IMR-90 (cell line): Measurements from ENCODE around the gene RERE. TPM values are rescaled to one million over a fixed set of nuclear protein-coding genes. Genes with fewer than 3 reads are reported as not detected.

Source experiments
- ATAC-seq: fragments of 200-7000 bp; cut with Tn5 transposase; 2 replicates; pipeline ENCODE4 v1.9.1; 2020; ENCODE audit warnings: low read depth, mild to moderate bottlenecking, moderate library complexity
- BruUV-seq: library from RNA; stranded (reverse); fragments of 400-500 nt; replicated peaks from 2 replicates; lab custom pipeline; 2021; lab: Mats Ljungman, UMichigan
- CTCF ChIA-PET: fragments of 300-600 bp; formaldehyde crosslinking; extraction: SDS; loops from one replicate; lab custom pipeline; 2021; ENCODE audit warnings: antibody characterized with exemption; lab: Yijun Ruan, JAX
- POLR2A ChIA-PET: fragments of 300-600 bp; sonication (Branson Sonifier 250); formaldehyde crosslinking; loops from one replicate; lab custom pipeline; 2022; ENCODE audit warnings: antibody characterized with exemption; ENCODE audit not compliant: unreplicated experiment; lab: Charles Lee
- DNase-seq: peaks from one replicate; pipeline ENCODE4 v3.0.0; 2013
- H2AFZ ChIP-seq: replicated peaks from 2 replicates; pipeline ENCODE3; 2013; ENCODE audit warnings: low read length, mild to moderate bottlenecking; ENCODE audit not compliant: poor library complexity
- H2AK5ac ChIP-seq: 2 replicates; pipeline ENCODE4 v1.6.1; 2013; ENCODE audit warnings: low read depth, low read length, inconsistent platforms
- H2AK9ac ChIP-seq: replicated peaks from 2 replicates; pipeline ENCODE3; 2013; ENCODE audit warnings: mild to moderate bottlenecking, low read depth, low read length, moderate library complexity; ENCODE audit not compliant: poor library complexity
- H2BK120ac ChIP-seq: 2 replicates; pipeline ENCODE4 v1.6.1; 2013; ENCODE audit warnings: low read depth, low read length, inconsistent platforms
- H2BK15ac ChIP-seq: 3 replicates; pipeline ENCODE4 v1.6.1; 2013; ENCODE audit warnings: low read depth, low read length, inconsistent platforms
- H2BK20ac ChIP-seq: 2 replicates; pipeline ENCODE4 v1.6.1; 2013; ENCODE audit warnings: low read depth, mild to moderate bottlenecking, inconsistent platforms, low read length, moderate library complexity
- H2BK5ac ChIP-seq: 2 replicates; pipeline ENCODE4 v1.6.1; 2013; ENCODE audit warnings: mild to moderate bottlenecking, low read depth, low read length, inconsistent platforms; ENCODE audit not compliant: poor library complexity, severe bottlenecking
- H3K14ac ChIP-seq: replicated peaks from 2 replicates; pipeline ENCODE4 v1.6.1; 2013; ENCODE audit warnings: low read depth, low read length, inconsistent platforms
- H3K18ac ChIP-seq: 2 replicates; pipeline ENCODE4 v1.6.1; 2013; ENCODE audit warnings: low read depth, low read length, control low read depth
- H3K23ac ChIP-seq: 2 replicates; pipeline ENCODE4 v1.6.1; 2013; ENCODE audit warnings: low read depth, low read length, inconsistent platforms
- H3K27ac ChIP-seq: 2 replicates; pipeline ENCODE4 v1.5.1; 2013; ENCODE audit warnings: mild to moderate bottlenecking, control low read depth, low read length; ENCODE audit not compliant: insufficient read depth
- H3K27me3 ChIP-seq: 2 replicates; pipeline ENCODE4 v1.6.1; 2013; ENCODE audit warnings: low read length; ENCODE audit not compliant: control insufficient read depth, insufficient read depth
- H3K36me3 ChIP-seq: 2 replicates; pipeline ENCODE4 v1.6.1; 2013; ENCODE audit warnings: low read length, mixed read lengths; ENCODE audit not compliant: control insufficient read depth, insufficient read depth
- H3K4ac ChIP-seq: 2 replicates; pipeline ENCODE4 v1.6.1; 2013; ENCODE audit warnings: low read depth, low read length, inconsistent platforms
- H3K4me1 ChIP-seq: 2 replicates; pipeline ENCODE4 v1.6.1; 2013; ENCODE audit warnings: low read length, mixed read lengths; ENCODE audit not compliant: control insufficient read depth, insufficient read depth
- H3K4me2 ChIP-seq: 2 replicates; pipeline ENCODE4 v1.6.1; 2013; ENCODE audit warnings: low read depth, mild to moderate bottlenecking, control low read depth, low read length, moderate library complexity
- H3K4me3 ChIP-seq: 2 replicates; pipeline ENCODE4 v1.5.1; 2013; ENCODE audit warnings: low read depth, mild to moderate bottlenecking, control low read depth, low read length, moderate library complexity; ENCODE audit not compliant: insufficient read depth
- H3K56ac ChIP-seq: 2 replicates; pipeline ENCODE4 v1.6.1; 2013; ENCODE audit warnings: low read length, inconsistent platforms; ENCODE audit not compliant: insufficient read depth; ENCODE audit errors: extremely low read depth
- H3K79me1 ChIP-seq, 2 experiments: 2 replicates each; pipeline ENCODE4 v1.6.1; 2013; ENCODE audit warnings: low read length in 2 of 2, inconsistent platforms in 1 of 2, low read depth in 1 of 2
- H3K9ac ChIP-seq: 2 replicates; pipeline ENCODE4 v1.6.1; 2013; ENCODE audit warnings: low read depth, low read length, control low read depth
- H3K9me1 ChIP-seq: 2 replicates; pipeline ENCODE4 v1.6.1; 2013; ENCODE audit warnings: low read length, inconsistent platforms; ENCODE audit not compliant: insufficient read depth
- H3K9me3 ChIP-seq: 2 replicates; pipeline ENCODE4 v1.6.1; 2013; ENCODE audit warnings: low read length; ENCODE audit not compliant: control insufficient read depth, insufficient read depth
- H4K20me1 ChIP-seq: 2 replicates; pipeline ENCODE4 v1.6.1; 2013; ENCODE audit warnings: low read length, inconsistent platforms; ENCODE audit not compliant: insufficient read depth
- H4K5ac ChIP-seq: 2 replicates; pipeline ENCODE4 v1.6.1; 2013; ENCODE audit warnings: mild to moderate bottlenecking, low read depth, low read length, control low read depth
- H4K8ac ChIP-seq, 2 experiments: 2 replicates each; pipeline ENCODE4 v1.6.1; 2013; ENCODE audit warnings: low read depth in 2 of 2, low read length in 2 of 2, control low read depth in 1 of 2, inconsistent platforms in 1 of 2
- H4K91ac ChIP-seq: 2 replicates; pipeline ENCODE4 v1.6.1; 2013; ENCODE audit warnings: low read depth, low read length, inconsistent platforms; ENCODE audit not compliant: insufficient read depth
- BHLHE40 ChIP-seq: fragments of 150-350 bp; IDR thresholded peaks from 2 replicates; pipeline ENCODE4 v1.6.1; 2016; ENCODE audit warnings: mild to moderate bottlenecking, low read depth, low read length
- CEBPB ChIP-seq: IDR thresholded peaks from 2 replicates; pipeline ENCODE4 v1.6.1; 2012; ENCODE audit warnings: low read depth, low read length, improper control_type of control experiment
- CHD1 ChIP-seq: IDR thresholded peaks from 2 replicates; pipeline ENCODE4 v1.6.1; 2012; ENCODE audit warnings: low read depth, low read length, improper control_type of control experiment
- FOS ChIP-seq: fragments of 150-350 bp; IDR thresholded peaks from 2 replicates; pipeline ENCODE4 v1.6.1; 2016; ENCODE audit warnings: low read depth, low read length
- MAFK ChIP-seq: IDR thresholded peaks from 2 replicates; pipeline ENCODE4 v1.6.1; 2012; ENCODE audit warnings: low read depth, low read length, improper control_type of control experiment
- MAZ ChIP-seq: IDR thresholded peaks from 2 replicates; pipeline ENCODE4 v1.6.1; 2012; ENCODE audit warnings: low read depth, mild to moderate bottlenecking, low read length, improper control_type of control experiment, moderate library complexity, borderline replicate concordance
- MXI1 ChIP-seq: IDR thresholded peaks from 2 replicates; pipeline ENCODE4 v1.6.1; 2012; ENCODE audit warnings: low read depth, mild to moderate bottlenecking, low read length, moderate library complexity, borderline replicate concordance
- NFE2L2 ChIP-seq: fragments of 150-350 bp; IDR thresholded peaks from 2 replicates; pipeline ENCODE4 v1.6.1; 2016; ENCODE audit warnings: low read depth, mild to moderate bottlenecking, low read length
- POLR2A ChIP-seq: IDR thresholded peaks from 2 replicates; pipeline ENCODE4 v1.6.1; 2012; ENCODE audit warnings: mild to moderate bottlenecking, low read depth, low read length
- RAD21 ChIP-seq: IDR thresholded peaks from 2 replicates; pipeline ENCODE4 v1.6.1; 2012; ENCODE audit warnings: low read length, improper control_type of control experiment
- RCOR1 ChIP-seq: IDR thresholded peaks from 2 replicates; pipeline ENCODE4 v1.6.1; 2012; ENCODE audit warnings: mild to moderate bottlenecking, low read length, improper control_type of control experiment; ENCODE audit not compliant: insufficient replicate concordance
- RFX5 ChIP-seq: IDR thresholded peaks from 2 replicates; pipeline ENCODE4 v1.8.0; 2012; ENCODE audit warnings: low read depth, mild to moderate bottlenecking, low read length, moderate library complexity
- SMC3 ChIP-seq: fragments of 150-350 bp; IDR thresholded peaks from 2 replicates; pipeline ENCODE4 v1.6.1; 2016; ENCODE audit warnings: low read depth, mild to moderate bottlenecking, antibody characterized with exemption, low read length, moderate library complexity
- WGBS, 2 experiments: methylation state at CpG; one replicate each; pipeline versions ENCODE4 v1.1.5 to v1.1.7; 2013; ENCODE audit warnings: missing lambda C conversion rate in 2 of 2; ENCODE audit not compliant: insufficient read length in 1 of 2; ENCODE audit errors: extremely low coverage in 2 of 2; 5-methylcytosine and 5-hydroxymethylcytosine counted together
- dilution Hi-C: fragments of 300-500 bp; cut with HindIII; formaldehyde crosslinking; loops from one replicate; pipeline ENCODE4 v1.14.3; 2018; ENCODE audit warnings: low sequenced_read_pairs; ENCODE audit not compliant: unreplicated experiment
- in situ Hi-C: fragments of 300-500 bp; cut with MboI; formaldehyde crosslinking; loops from 3 replicates; pipeline ENCODE4 v1.14.3; 2019; ENCODE audit warnings: low sequenced_read_pairs, inconsistent platforms, mixed read lengths
- intact Hi-C: fragments of 100-400 bp; cut with micrococcal nuclease; formaldehyde crosslinking; loops from 2 replicates; pipeline ENCODE4 v1.10.0; 2022
- polyA plus RNA-seq, 3 experiments: library from polyadenylated mRNA; depleted of rRNA; stranded (reverse); fragments of >200 nt; gene quantifications; 2 replicates each; pipeline ENCODE4 v1.2.3, GENCODE V29; 2012; ENCODE audit warnings: low replicate concordance in 1 of 3
- total RNA-seq: library from RNA; depleted of rRNA; stranded (reverse); fragments of >200 nt; gene quantifications from 2 replicates; pipeline ENCODE4 v1.2.3, GENCODE V29; 2012
- TF ChIP-seq, protein P1 (sequence below): fragments of 150-350 bp; IDR thresholded peaks from 2 replicates; pipeline ENCODE4 v1.6.1; 2016; ENCODE audit warnings: low read depth, mild to moderate bottlenecking, low read length, moderate library complexity, borderline replicate concordance
- TF ChIP-seq, protein P2 (sequence below): conservative IDR thresholded peaks from 2 replicates; pipeline ENCODE4 v1.5.1; 2012; ENCODE audit warnings: mild to moderate bottlenecking, low read depth, low read length, improper control_type of control experiment
- TF ChIP-seq, protein P3 (sequence below): fragments of 150-350 bp; IDR thresholded peaks from 2 replicates; pipeline ENCODE4 v1.6.1; 2017; ENCODE audit warnings: mild to moderate bottlenecking, antibody characterized with exemption, low read length, low read depth

Gene RERE
- total and polyA plus RNA-seq, 2 of the 4 experiments (the other 2 are of a cell fraction), result 11.5 to 25.1 TPM

DNA sequence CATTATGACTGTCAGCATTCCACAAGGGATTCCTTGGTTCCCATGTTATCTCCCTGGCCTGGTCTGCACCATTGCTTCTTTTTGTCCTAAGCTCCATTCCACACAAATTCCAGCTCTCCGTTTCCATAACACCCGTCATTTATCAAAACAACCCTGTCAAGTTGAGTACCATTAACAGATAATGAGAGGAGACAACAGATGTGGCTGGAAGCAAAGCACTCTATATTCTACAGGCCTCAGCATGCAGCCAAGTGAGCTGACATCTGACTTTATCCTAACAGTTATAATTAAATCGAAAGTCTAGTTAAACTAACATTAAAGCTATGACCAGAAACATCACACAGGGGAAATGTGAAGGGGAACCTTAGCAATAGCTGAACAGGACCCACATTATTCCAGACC lies 110.4 kb downstream of the RERE start:
- H2BK5ac ChIP-seq, result no peak overlapping the region
- dilution Hi-C loops (no loop called here), in situ Hi-C loops (loop anchor here (25.0 kb wide), 1 partner anchor 720 kb away; no protein-coding TSS in a partner anchor), intact Hi-C loops (no loop called here)
- H2AK9ac ChIP-seq, result no peak overlapping the region
- H2AFZ ChIP-seq, result no peak overlapping the region
- ATAC-seq (no peak), DNase-seq (peak; percentile 32)
- TF ChIP-seq MXI1 (no peak), FOS (no peak), MAFK (no peak), SMC3 (no peak), CEBPB (no peak), RAD21 (no peak), CHD1 (no peak), POLR2A (no peak), NFE2L2 (no peak), BHLHE40 (no peak), RFX5 (no peak), RCOR1 (no peak), MAZ (no peak)
- TF ChIP-seq, protein P1, sequence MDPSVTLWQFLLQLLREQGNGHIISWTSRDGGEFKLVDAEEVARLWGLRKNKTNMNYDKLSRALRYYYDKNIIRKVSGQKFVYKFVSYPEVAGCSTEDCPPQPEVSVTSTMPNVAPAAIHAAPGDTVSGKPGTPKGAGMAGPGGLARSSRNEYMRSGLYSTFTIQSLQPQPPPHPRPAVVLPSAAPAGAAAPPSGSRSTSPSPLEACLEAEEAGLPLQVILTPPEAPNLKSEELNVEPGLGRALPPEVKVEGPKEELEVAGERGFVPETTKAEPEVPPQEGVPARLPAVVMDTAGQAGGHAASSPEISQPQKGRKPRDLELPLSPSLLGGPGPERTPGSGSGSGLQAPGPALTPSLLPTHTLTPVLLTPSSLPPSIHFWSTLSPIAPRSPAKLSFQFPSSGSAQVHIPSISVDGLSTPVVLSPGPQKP, result no peak
- TF ChIP-seq, protein P2, sequence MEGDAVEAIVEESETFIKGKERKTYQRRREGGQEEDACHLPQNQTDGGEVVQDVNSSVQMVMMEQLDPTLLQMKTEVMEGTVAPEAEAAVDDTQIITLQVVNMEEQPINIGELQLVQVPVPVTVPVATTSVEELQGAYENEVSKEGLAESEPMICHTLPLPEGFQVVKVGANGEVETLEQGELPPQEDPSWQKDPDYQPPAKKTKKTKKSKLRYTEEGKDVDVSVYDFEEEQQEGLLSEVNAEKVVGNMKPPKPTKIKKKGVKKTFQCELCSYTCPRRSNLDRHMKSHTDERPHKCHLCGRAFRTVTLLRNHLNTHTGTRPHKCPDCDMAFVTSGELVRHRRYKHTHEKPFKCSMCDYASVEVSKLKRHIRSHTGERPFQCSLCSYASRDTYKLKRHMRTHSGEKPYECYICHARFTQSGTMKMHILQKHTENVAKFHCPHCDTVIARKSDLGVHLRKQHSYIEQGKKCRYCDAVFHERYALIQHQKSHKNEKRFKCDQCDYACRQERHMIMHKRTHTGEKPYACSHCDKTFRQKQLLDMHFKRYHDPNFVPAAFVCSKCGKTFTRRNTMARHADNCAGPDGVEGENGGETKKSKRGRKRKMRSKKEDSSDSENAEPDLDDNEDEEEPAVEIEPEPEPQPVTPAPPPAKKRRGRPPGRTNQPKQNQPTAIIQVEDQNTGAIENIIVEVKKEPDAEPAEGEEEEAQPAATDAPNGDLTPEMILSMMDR, result no peak
- TF ChIP-seq, protein P3, sequence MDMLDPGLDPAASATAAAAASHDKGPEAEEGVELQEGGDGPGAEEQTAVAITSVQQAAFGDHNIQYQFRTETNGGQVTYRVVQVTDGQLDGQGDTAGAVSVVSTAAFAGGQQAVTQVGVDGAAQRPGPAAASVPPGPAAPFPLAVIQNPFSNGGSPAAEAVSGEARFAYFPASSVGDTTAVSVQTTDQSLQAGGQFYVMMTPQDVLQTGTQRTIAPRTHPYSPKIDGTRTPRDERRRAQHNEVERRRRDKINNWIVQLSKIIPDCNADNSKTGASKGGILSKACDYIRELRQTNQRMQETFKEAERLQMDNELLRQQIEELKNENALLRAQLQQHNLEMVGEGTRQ, result no peak
- peaks cover 6% of the 10 kb centered on the region for H3K9me1 ChIP-seq
- no peak overlapping the region for H4K91ac ChIP-seq
- no TSS peak for BruUV-seq
- H4K8ac ChIP-seq, result 0 out of 4 replicates have a peak overlapping the region, but pooled peaks of 1 of the 2 experiments have one; percentile 42
- no peak overlapping the region for H3K27ac ChIP-seq
- no CpG with 5 or more reads among the region's 3 CpGs for WGBS, 2 experiments
- peaks cover 8% of the 10 kb centered on the region for H3K4me1 ChIP-seq
- H3K18ac ChIP-seq, result peak overlapping the region; percentile 0; the same call in 1 of the 2 replicates
- peak overlapping the region; percentile 38; the same call in 1 of the 2 replicates for H2AK5ac ChIP-seq
- H2BK120ac ChIP-seq, result peak overlapping the region; percentile 58; the same call in 1 of the 2 replicates
- peak overlapping the region; percentile 57; the same call in 1 of the 3 replicates for H2BK15ac ChIP-seq
- no peak overlapping the region for H3K4me3 ChIP-seq
- no peaks in the 10 kb centered on the region for H3K9me3 ChIP-seq
- H3K56ac ChIP-seq, result no peak overlapping the region
- ChIA-PET POLR2A (no interaction called here), CTCF (interaction anchor here (0.5 to 0.9 kb wide), 3 partner anchors 9 to 142 kb away, joined by 3 read pairs; no protein-coding TSS in a partner anchor)
- peak overlapping the region; percentile 22 for H3K4ac ChIP-seq
- H3K27me3 ChIP-seq, result no peaks in the 10 kb centered on the region
- peaks cover 6% of the 10 kb centered on the region; the same call in 1 of the 2 replicates for H4K20me1 ChIP-seq
- peak overlapping the region; percentile 75 for H3K14ac ChIP-seq
- H2BK20ac ChIP-seq, result peak overlapping the region; percentile 13; the same call in 1 of the 2 replicates
- H3K9ac ChIP-seq, result no peak overlapping the region
- H3K23ac ChIP-seq, result no peak overlapping the region; the same call in 1 of the 2 replicates
- no peak overlapping the region for H4K5ac ChIP-seq
- H3K36me3 ChIP-seq, result no peaks in the 10 kb centered on the region
- H3K4me2 ChIP-seq, result peak overlapping the region; percentile 49; the same call in 1 of the 2 replicates
- H3K79me1 ChIP-seq, result peaks cover 21 to 39% of the 10 kb centered on the region in 2 experiments; a peak in 3 of 4 replicates
